NB4 (cell line): ENCODE data around the gene SMURF2.

Experiments
- POLR2A ChIP-seq: IDR thresholded peaks from 2 replicates; pipeline ENCODE4 v1.6.1; 2011; ENCODE audit warnings: mild to moderate bottlenecking; ENCODE audit not compliant: insufficient read length; ENCODE audit errors: extremely low read depth
- TF ChIP-seq, protein P1 (sequence below): IDR thresholded peaks from one replicate; pipeline ENCODE4 v1.5.1; 2012; ENCODE audit warnings: low read depth, low read length

DNA sequence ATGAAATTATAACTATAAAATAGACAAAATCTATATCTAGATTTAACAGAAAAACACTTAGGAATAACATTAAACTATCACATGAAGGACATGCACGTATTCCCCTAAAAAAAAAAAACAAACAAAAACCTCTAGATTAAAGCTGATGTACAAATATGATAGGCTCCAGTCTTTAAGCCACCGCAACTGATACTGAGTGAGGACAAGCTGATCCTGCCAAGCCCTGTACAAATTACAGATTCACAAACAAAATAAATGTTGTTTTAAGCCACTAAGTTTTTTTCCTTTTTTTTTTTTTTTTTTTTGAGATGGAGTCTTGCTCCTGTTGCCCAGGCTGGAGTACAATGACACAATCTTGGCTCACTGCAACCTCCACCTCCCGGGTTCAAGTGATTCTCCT, 35.3 kb downstream of the SMURF2 start:
- TF ChIP-seq POLR2A = no peak
- TF ChIP-seq, protein P1, sequence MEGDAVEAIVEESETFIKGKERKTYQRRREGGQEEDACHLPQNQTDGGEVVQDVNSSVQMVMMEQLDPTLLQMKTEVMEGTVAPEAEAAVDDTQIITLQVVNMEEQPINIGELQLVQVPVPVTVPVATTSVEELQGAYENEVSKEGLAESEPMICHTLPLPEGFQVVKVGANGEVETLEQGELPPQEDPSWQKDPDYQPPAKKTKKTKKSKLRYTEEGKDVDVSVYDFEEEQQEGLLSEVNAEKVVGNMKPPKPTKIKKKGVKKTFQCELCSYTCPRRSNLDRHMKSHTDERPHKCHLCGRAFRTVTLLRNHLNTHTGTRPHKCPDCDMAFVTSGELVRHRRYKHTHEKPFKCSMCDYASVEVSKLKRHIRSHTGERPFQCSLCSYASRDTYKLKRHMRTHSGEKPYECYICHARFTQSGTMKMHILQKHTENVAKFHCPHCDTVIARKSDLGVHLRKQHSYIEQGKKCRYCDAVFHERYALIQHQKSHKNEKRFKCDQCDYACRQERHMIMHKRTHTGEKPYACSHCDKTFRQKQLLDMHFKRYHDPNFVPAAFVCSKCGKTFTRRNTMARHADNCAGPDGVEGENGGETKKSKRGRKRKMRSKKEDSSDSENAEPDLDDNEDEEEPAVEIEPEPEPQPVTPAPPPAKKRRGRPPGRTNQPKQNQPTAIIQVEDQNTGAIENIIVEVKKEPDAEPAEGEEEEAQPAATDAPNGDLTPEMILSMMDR = no peak
